NCI-H526 (cell line): ENCODE measurements around the gene SIAH1.
"Not testable (repeated sequence)": the region's sequence is repeated elsewhere in the genome, so short reads cannot be mapped to it uniquely, and the experiment has no call there.

Source experiments
- DNase-seq, 2 experiments: peaks; one replicate each; lab custom pipeline; 2025; lab: John Stamatoyannopoulos, UW

Gene SIAH1

GRCh38 chr16:48366165-48367093 lies 18.8 kb downstream of the SIAH1 start:
- DNase-seq, result peak; percentile 55 to 64

DNA sequence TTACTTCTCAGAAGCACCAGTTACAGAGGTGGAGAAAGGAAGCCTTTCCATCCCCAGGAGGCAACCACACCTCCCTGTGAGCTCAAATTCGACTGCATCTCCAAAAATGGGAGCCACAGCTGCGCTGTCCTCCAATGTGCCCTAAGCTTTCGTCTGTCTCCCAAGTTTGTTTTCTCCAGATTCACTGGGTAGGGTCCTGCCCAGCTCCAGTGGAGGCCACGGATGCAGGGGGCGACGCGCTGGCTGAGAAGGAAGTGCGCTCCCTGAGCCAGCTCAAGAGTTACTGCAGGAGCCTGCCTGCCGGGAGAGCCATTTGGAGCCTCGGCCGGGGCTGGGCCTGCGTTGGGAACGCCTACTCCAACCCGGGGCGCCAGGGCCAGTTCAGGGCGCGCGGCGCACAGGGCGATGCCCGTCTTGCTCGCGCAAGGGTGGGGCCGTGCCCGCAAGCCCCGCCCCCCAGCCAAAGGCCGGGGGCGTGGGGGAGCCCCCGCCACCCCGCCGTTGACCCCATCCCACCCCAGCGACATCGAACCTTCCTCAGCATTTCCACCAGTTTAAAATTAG lies 19.5 kb downstream of the SIAH1 start:
- DNase-seq, result peak; percentile 34 to 84

DNA sequence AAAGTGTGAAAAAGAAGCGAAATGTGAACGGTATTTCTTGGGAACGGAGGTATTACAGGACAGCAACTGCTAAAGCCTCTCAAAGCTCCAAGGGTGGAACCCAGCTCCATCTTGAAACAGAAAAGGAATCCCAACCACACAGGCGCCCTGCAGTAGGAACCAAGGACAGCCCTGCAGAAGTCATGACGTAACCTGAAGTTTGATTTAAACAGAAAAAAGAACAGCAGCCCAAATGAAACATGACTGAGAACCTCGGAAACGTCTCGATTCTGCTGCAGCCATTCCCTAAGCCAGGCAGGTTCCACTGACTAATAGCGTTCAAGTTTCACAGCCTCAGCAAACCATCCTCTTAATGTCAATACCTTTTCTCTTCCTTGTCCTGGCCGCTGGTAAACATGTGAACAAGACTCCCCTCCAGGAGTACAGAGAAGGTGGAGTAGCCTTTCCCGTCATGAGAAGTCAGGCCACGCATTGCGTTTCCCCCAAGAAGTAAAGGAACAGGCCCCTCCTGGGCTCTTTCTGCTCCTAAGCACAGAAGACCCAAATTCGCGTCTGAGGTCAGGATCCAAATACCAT lies 20.1 kb downstream of the SIAH1 start:
- DNase-seq, result no peak

DNA sequence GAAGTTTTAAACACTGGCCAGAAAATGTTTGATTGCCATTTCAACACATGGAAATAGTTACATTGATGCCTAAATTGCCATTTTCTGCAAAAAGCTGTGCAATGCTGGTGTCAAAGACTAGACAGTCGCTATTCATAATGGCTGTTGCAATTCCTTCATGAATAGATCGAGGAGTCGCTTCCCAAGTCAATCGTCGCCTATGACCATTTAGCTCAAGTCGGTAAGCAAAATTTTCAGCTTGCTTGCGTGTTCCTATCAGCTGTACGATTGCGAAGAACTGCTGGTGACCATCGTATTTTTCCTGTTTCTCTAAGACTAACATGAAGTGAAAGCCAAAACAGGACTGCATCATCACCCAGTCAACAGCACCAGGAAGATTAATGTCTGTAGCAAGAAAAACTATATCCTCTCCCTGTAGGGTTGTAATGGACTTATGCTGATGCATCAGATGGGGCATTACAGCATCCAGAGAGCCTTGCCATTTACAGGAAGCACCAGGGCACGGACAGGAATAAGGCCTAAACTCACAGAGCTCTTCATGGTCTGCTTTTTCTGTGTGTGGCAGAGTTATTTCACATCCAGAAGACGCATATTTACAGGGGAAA lies 23.6 kb downstream of the SIAH1 start:
- DNase-seq, result no peak

GRCh38 chr16:48361012-48361411 lies 24.2 kb downstream of the SIAH1 start:
- DNase-seq, result no peak

DNA sequence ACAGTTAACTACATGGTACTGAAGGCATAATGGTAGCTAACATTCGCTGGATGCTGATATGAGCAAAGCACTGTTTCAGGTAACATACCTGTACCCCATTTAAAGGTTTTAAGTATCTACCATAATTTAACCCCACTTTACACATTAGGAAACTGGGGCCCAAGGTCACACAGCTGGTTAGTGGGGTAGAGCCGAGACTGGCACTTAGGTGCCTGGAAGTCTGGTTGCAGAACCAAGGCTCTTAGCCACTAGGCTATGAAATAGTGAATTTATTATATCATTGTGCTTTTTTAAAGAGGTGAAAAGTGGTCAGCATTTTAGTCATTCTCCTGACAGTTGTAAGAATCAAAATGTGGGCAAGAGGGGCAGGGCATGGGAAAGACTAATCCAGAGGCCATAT lies 25.2 kb downstream of the SIAH1 start:
- DNase-seq, result no peak

DNA sequence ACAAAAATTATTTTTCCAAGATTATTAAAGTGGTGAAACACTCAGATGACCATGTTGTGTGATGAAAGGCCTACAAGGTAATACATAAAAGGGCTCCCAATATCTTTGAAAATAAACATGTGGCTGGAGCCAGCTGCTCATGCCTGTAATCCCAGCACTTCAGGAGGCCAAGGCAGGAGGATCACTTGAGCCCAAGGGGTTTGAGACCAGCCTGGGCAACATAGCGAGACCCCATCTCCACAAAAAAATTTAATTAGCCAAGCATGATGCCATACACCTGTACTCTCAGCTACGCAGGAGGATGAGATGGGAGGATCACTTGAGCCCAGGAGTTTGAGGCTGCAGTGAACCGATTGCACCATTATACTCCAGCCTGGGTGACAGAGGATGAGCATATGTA lies 26.8 kb downstream of the SIAH1 start:
- DNase-seq, result no peak

DNA sequence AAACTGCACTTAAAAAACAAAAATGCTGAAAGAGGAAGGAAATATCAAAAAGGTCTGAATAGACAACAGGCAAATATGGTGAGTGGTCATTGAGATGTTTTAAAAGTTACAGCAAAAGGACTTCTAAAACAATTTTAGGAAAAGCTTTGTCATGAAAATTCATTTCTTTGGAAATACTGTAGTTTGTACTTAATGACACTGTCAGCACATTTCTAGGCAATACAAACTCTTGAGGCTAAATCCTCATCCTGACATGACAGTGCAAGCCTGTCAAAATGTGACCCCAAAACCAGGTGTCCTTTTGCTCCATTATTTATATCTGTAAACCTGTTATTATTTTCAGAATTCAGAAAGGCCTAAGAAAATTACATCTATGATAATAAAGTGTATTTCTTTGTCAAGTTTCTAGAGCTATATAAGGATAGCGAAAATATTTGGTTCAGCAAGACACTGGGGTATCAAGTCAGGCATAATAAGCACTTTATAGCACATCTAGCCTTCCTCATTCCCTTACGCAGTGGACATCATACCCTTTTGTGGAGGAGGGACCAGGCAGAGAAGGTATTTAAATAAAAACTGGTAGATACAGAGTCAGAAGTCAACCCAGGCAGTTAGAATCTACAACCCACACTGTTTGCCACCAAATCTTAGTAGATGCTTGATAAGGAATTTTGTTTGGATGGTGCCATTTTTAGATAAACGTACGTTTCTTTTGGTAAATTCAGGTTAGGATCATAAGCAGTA lies 28.4 kb downstream of the SIAH1 start:
- DNase-seq, result no peak

GRCh38 chr16:48354877-48355855 lies 30.0 kb downstream of the SIAH1 start:
- DNase-seq, result no peak

DNA sequence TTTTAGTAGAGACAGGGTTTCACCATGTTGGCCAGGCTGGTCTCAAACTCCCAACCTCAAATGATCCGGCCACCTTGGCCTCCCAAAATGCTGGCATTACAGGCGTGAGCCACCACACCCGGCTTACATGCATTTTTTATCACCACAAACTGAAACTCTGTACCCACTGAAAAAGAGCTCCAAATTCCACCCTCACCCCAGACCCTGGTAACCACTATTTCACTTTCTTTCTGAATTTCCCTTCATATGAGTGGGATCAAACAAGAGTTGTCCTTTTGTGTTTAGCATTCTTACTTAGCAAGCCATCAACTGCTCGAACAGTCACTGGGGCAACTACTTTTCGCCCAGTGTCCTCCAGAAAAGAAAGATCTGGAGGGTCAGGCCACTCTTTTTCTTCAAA lies 30.8 kb downstream of the SIAH1 start:
- not testable (repeated sequence) for DNase-seq

GRCh38 chr16:48353565-48354163 lies 31.5 kb downstream of the SIAH1 start:
- DNase-seq, result peak; percentile 63 to 77

DNA sequence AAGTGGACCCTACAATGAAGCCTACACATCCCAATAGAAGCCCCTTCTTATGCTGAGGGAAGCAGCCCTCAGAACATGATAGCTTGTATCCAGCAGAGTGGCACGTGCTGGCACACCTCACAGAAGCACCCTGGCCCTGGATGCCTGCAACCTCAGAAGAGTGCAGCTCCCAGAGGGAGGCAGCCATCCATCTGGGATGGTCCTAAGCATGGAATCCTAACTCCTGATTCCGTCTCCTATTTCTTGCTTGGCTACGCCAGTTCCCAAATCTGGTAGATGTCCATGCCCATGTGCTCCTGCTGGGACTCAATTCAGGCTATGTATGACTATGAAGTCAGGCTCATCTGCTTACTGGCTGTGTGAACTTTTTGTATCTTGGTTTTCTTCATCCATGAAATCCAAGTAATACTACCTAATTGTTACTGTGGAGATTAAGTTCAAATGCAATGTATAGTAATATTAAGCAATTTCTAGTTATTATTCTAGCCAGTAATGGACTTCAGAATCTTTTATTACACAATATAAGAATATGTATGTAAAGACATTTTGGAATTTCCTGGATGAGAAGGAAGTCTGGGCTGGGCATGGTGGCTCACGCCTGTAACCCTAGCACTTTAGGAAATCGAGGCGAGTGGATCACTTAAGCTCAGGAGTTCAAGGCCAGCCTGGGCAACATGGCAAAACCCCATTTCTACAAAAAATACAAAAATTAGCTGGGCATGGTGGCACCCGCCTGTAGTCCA lies 32.4 kb downstream of the SIAH1 start:
- DNase-seq, result no peak

GRCh38 chr16:48350736-48351135 lies 34.5 kb downstream of the SIAH1 start:
- DNase-seq, result no peak

- no peak for DNase-seq
Measured at GRCh38 chr16:48347980-48348379, 37.2 kb downstream of the SIAH1 start.

DNA sequence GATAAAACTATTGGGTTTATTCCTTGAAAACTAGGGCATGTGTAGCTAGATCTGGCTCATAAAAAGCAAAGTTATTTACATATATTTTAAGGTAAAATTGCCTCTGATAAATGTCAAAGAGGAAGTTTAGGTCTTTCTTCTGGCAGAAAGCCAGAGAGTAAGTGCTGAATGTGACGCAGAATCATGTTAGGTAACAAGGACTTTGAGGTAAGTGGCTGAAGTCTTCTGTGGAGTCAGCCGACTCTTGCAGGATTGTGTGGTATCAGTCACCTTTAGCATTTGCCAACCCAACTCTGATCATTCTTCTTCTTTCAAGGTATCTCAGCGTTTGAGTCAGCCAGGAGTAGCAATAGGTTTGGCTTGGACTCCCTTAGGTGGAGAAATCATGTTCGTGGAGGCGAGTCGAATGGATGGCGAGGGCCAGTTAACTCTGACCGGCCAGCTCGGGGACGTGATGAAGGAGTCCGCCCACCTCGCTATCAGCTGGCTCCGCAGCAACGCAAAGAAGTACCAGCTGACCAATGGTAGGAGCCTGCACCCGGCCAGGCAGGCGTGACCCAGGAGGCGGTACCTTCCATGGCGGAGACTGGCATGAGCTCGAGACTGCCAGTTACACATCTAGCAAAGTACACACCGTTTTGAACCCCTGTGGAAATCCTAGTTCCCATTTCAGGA lies 37.9 kb downstream of the SIAH1 start:
- no peak for DNase-seq

DNA sequence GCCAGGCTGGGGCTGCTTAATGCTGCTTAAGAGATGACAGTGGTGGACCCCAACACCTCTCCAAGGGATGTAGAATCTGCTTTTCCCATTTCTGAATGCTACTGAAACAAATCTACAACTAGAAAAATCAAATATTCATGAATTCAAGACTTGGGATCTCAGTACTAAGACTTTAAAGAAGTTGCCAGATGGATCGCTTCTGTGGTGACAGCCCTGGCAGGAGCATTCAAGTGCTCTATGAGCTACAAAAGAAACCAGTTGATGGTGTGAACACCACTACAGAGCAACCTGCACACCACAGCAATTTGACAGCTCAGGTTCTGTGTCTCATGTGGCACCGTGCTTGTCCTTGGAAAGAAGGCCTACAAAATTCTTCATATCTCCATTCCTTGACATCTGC lies 42.6 kb downstream of the SIAH1 start:
- DNase-seq, result no peak

- no peak for DNase-seq
Measured at GRCh38 chr16:48340054-48340453, 45.2 kb downstream of the SIAH1 start.

DNA sequence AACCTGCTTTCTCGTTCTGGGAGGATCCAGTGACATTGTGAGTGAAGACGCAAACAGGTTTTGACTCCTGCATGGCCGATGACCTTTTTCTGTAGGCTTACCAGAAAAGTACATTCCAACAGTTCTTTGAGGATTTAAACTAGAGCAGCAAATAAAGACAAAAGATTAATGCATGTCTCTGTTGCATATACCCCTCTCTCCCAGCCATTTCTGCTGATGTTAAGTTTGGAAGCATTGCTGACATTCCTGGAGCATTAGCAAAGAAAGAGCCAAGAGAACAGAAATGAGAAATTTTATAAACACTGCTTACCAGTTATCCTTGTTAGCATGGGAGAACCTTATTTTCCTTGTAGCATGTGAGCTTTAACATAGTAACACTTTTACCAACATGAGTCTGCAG lies 49.3 kb downstream of the SIAH1 start:
- no peak for DNase-seq

DNA sequence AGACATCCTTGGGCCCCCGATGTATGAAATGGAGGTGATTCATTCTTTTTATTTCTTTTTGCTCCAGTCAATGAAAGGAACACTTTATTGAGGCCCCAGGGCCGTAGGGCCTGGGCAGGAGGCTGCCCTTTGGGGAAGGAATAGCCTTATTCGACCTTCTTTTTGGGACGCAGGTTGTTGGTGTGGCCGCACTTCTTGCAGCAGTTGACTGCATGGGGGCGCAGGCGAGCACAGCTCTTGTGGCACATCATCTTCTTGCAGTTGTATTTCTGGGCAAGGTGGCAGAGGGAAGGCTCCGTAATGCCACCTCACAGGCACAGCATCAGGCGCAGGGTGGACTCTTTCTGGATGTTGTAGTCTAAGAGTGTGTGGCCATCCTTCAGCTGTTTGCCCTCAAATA lies 50.9 kb downstream of the SIAH1 start:
- no peak for DNase-seq
